ENCODE results near the gene PLA1A.
A peak's percentile ranks its signal among the peaks of the same experiment; 100 is the strongest.
"Not testable (repeated sequence)": the region's sequence is repeated elsewhere in the genome, so short reads cannot be mapped to it uniquely, and the experiment has no call there.

Gene PLA1A

DNA sequence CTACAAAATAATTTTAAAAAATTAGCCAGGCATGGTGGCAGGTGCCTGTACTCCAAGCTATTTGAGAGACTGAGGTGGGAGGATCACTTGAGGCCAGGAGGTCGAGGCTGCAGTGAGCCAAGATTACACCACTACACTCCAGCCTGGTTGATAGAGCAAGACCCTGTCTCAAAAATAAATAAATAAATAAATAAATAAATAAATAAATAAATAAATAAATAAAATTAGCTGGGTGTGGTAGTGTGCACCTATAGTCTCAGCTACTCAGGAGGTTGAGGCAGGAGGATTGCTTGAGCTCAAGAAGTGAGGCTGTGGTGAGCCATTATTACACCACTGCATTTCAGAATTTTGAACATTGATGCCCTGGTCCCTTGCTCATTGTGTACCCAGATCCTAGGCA is 2.8 kb upstream of the PLA1A start:
- H3K27ac ChIP-seq (ENCODE audit: extremely low read depth, low read depth, low read length); H3K36me3 ChIP-seq (ENCODE audit: control insufficient read depth in 2 of 2, insufficient read depth in 1 of 2, low read length in 2 of 2); CTCF ChIA-PET; POLR2A ChIA-PET; H3K9me3 ChIP-seq (ENCODE audit: control insufficient read depth, insufficient read depth, low read depth, low read length); H3K4me3 ChIP-seq (ENCODE audit: low read depth, low read length); H3K4me1 ChIP-seq (ENCODE audit: control insufficient read depth, insufficient read depth, low read length): not testable (repeated sequence)
- TF ChIP-seq ZNF664 (tag by site-specific recombination; IDR thresholded peaks at IDR 0.05) (peak; percentile 76), ZNF266 (tag by site-specific recombination; IDR thresholded peaks at IDR 0.05; ENCODE audit: low read depth) (0 out of 2 replicates have a peak, but pooled peaks have one; percentile 25), ZNF623 (tag by site-specific recombination; IDR thresholded peaks at IDR 0.05) (peak; percentile 65), ZNF426 (tag by site-specific recombination; IDR thresholded peaks at IDR 0.05) (peak; percentile 73), ZBTB8A (tag by site-specific recombination; IDR thresholded peaks at IDR 0.05) (peak; percentile 53), ZNF394 (tag by site-specific recombination; IDR thresholded peaks at IDR 0.05; ENCODE audit: borderline replicate concordance) (peak; percentile 88; the same call in 1 of the 2 replicates), ZNF555 (tag by site-specific recombination; conservative IDR thresholded peaks at IDR 0.05) (peak; percentile 77), ZNF140 (tag by site-specific recombination; IDR thresholded peaks at IDR 0.05) (peak; percentile 62), ZXDB (tag by site-specific recombination; IDR thresholded peaks at IDR 0.05) (0 out of 2 replicates have a peak, but pooled peaks have one; percentile 27)
- TF ChIP-seq, protein P1, sequence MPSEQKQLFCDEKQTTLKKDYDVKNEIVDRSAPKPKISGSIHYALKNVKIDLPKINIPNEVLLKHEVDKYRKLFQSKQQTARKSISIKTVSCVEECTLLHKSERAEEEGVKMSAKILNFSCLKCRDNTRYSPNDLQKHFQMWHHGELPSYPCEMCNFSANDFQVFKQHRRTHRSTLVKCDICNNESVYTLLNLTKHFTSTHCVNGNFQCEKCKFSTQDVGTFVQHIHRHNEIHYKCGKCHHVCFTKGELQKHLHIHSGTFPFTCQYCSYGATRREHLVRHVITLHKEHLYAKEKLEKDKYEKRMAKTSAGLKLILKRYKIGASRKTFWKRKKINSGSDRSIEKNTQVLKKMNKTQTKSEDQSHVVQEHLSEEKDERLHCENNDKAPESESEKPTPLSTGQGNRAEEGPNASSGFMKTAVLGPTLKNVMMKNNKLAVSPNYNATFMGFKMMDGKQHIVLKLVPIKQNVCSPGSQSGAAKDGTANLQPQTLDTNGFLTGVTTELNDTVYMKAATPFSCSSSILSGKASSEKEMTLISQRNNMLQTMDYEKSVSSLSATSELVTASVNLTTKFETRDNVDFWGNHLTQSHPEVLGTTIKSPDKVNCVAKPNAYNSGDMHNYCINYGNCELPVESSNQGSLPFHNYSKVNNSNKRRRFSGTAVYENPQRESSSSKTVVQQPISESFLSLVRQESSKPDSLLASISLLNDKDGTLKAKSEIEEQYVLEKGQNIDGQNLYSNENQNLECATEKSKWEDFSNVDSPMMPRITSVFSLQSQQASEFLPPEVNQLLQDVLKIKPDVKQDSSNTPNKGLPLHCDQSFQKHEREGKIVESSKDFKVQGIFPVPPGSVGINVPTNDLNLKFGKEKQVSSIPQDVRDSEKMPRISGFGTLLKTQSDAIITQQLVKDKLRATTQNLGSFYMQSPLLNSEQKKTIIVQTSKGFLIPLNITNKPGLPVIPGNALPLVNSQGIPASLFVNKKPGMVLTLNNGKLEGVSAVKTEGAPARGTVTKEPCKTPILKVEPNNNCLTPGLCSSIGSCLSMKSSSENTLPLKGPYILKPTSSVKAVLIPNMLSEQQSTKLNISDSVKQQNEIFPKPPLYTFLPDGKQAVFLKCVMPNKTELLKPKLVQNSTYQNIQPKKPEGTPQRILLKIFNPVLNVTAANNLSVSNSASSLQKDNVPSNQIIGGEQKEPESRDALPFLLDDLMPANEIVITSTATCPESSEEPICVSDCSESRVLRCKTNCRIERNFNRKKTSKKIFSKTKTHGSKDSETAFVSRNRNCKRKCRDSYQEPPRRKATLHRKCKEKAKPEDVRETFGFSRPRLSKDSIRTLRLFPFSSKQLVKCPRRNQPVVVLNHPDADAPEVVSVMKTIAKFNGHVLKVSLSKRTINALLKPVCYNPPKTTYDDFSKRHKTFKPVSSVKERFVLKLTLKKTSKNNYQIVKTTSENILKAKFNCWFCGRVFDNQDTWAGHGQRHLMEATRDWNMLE (tag by site-specific recombination; conservative IDR thresholded peaks at IDR 0.05; ENCODE audit: low read depth): peak; percentile 85
- TF ChIP-seq, protein P2, sequence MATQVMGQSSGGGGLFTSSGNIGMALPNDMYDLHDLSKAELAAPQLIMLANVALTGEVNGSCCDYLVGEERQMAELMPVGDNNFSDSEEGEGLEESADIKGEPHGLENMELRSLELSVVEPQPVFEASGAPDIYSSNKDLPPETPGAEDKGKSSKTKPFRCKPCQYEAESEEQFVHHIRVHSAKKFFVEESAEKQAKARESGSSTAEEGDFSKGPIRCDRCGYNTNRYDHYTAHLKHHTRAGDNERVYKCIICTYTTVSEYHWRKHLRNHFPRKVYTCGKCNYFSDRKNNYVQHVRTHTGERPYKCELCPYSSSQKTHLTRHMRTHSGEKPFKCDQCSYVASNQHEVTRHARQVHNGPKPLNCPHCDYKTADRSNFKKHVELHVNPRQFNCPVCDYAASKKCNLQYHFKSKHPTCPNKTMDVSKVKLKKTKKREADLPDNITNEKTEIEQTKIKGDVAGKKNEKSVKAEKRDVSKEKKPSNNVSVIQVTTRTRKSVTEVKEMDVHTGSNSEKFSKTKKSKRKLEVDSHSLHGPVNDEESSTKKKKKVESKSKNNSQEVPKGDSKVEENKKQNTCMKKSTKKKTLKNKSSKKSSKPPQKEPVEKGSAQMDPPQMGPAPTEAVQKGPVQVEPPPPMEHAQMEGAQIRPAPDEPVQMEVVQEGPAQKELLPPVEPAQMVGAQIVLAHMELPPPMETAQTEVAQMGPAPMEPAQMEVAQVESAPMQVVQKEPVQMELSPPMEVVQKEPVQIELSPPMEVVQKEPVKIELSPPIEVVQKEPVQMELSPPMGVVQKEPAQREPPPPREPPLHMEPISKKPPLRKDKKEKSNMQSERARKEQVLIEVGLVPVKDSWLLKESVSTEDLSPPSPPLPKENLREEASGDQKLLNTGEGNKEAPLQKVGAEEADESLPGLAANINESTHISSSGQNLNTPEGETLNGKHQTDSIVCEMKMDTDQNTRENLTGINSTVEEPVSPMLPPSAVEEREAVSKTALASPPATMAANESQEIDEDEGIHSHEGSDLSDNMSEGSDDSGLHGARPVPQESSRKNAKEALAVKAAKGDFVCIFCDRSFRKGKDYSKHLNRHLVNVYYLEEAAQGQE (tag by site-specific recombination; IDR thresholded peaks at IDR 0.05): peak; percentile 54
- TF ChIP-seq, protein P3, sequence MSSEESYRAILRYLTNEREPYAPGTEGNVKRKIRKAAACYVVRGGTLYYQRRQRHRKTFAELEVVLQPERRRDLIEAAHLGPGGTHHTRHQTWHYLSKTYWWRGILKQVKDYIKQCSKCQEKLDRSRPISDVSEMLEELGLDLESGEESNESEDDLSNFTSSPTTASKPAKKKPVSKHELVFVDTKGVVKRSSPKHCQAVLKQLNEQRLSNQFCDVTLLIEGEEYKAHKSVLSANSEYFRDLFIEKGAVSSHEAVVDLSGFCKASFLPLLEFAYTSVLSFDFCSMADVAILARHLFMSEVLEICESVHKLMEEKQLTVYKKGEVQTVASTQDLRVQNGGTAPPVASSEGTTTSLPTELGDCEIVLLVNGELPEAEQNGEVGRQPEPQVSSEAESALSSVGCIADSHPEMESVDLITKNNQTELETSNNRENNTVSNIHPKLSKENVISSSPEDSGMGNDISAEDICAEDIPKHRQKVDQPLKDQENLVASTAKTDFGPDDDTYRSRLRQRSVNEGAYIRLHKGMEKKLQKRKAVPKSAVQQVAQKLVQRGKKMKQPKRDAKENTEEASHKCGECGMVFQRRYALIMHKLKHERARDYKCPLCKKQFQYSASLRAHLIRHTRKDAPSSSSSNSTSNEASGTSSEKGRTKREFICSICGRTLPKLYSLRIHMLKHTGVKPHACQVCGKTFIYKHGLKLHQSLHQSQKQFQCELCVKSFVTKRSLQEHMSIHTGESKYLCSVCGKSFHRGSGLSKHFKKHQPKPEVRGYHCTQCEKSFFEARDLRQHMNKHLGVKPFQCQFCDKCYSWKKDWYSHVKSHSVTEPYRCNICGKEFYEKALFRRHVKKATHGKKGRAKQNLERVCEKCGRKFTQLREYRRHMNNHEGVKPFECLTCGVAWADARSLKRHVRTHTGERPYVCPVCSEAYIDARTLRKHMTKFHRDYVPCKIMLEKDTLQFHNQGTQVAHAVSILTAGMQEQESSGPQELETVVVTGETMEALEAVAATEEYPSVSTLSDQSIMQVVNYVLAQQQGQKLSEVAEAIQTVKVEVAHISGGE (tag by site-specific recombination; conservative IDR thresholded peaks at IDR 0.05; ENCODE audit: low read depth): peak; percentile 66
